Superior temporal gyrus (tissue), 1 donor: ENCODE data around the gene PTPRN2.
A peak's percentile ranks its signal among the peaks of the same experiment; 100 is the strongest.
"Not testable (repeated sequence)": the region's sequence is repeated elsewhere in the genome, so short reads cannot be mapped to it uniquely, and the experiment has no call there.

Experiments
- DNase-seq: peaks from one replicate; pipeline ENCODE4 v3.0.0-alpha.2; 2016; ENCODE audit errors: extremely low spot score

Gene PTPRN2

DNA sequence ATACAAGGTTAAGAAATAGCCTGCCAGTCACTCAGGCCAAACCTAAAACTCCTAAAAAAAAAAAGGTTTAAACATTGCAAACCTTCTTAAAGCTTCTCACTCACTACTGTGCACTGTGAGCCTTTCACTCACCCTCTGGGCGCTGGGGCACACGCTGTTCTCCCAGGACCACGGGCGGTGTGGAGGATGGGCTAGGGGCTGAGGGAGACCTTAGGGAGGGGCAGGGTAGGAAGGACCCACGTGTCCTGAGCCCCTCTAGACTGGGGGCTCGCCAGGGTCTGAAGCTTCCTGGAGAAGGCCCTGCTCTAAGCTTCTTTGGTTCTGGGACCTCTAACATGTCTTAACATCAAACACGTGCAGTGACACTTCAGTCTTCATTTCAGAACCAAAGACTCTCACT lies 681.0 kb downstream of the PTPRN2 start:
- DNase-seq: no peak

DNA sequence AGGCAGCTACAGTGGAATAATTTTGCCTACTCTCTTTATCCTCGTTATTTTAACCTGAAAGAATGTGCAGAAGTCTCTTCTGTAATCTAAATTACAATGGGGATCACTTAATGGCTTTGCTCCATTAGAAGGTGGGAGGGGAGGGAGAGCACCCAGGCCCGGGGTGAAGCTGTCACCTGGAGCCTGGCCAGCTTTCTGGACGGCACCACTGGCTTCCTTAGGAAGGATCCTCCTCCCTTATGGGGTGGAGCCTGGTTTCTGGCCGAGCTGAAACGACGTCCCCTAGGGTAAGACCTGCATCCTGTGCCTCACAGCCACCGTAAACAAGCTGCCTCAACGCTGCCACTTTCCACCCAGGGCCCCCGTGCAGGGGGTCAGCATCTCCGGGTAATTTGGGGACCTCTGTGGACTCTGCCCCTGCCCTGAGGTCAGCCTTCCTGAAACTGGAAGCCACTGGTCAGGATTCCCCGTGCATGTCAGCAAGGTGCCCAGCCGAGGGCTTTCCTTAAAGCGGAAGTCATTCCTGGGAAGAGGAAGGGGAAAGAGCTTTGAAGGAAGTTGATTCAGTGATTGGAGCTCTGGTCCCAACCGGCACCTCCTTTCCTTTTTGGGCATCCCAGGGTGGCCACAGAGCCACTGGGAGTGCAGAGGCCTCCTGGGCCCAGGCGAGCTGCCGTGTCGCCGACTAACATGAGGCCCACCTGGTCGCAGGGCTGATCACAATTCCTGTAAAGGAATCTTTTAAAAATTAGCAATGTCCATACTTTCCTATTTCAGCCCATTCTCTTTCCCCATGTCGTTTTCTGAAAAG lies 681.8 kb downstream of the PTPRN2 start:
- no peak for DNase-seq

DNA sequence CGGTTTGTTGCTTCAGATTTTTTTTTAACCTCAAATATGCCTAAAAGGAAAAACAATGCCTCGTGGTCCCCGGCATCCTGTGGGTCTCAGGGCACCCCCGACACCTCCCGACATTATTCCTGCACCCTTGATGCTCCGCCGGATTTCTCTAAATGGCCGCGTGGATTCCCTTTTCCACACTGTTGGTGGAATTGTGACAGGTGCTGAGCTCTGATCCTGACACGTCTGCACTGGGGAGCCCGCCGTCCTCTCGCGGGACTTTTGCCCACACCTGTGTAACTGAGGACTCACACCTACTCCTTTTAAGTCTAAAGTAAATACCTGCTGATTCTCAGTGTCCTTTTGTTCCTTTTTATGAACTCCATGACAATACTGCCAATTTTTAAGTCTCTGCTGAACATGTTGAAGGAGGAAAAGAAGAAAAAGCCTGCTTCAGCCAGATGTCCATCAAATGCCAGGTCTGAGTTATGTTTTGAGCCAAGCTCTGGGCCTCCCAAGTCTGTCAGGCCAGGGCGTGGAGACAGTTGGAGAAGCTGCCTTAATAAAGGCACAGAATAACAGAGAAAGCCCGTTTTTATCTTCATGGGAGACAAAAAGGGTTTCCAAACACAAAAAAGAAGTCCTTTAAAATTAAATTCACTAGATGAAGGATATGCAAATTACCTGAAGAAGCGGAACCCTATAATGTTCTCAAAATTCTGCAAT lies 682.6 kb downstream of the PTPRN2 start:
- DNase-seq: no peak

DNA sequence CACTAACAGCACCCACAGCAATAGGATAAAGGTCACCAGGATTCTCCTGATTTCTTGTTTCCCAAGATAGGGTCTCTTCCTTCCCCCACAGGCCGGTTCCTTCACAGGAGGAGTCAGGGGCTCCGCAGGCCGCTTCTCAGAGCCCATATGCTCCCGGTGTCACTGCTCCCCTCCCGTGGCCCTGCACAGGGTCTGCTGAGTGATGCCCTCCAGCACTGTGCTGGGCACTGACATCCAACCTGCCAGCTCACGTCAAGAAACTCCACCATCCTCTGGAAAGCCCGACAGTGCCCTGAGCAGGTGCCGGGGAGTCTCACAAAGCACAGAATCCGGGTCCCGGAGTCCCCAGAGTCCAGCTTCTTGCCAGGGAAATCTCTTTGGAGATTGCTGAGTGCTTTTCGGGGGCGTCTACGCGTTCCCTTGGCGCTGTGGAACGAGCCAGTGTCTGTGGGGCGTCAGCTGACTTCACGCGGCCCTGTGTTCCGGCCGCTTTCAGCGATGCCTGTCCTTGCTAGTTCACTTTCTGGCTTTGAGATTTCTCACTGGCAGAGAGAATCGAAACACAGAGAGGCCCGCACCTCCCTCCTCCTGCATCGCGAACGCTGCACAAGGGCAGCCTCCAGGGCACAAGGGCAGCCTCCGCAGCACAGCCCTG lies 683.3 kb downstream of the PTPRN2 start:
- DNase-seq: no peak

DNA sequence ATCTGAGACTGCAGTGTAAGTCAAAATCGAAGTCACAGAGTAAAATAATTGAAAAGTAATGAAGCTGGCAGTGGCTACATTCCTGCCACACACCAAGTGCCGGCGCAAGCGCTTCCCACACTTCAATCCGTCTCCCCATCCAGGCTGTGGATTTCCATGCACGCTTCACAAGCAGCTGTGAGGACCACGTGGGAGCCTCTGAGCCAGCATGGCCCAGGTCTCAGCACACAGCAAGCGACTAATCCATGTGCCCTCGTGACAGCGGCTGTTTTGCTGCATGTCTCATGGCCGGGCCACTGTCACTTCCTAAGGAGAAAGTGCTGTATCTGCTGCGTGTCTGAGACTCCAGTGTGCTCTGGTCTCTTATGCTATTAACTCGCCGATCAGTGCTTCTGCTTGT lies 683.9 kb downstream of the PTPRN2 start:
- DNase-seq: peak; percentile 69

DNA sequence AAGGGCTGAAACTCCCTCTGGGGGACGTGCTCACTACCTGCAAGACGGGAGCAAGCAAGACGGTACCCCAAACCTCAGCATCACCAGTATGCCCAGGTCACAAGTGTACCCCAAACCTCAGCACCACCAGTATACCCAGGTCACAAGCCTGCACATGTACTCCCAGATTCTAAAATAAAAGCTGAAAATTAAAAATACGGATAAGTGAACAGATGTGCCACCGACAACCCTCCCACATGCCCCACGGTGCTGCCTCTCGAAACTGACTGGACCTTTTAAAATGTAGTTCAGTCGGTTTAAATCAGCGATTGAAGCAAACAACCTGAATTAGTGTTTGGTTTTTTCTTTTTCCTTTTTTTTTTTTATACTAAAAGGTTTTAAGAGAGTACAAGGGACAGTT lies 684.3 kb downstream of the PTPRN2 start:
- DNase-seq: no peak

DNA sequence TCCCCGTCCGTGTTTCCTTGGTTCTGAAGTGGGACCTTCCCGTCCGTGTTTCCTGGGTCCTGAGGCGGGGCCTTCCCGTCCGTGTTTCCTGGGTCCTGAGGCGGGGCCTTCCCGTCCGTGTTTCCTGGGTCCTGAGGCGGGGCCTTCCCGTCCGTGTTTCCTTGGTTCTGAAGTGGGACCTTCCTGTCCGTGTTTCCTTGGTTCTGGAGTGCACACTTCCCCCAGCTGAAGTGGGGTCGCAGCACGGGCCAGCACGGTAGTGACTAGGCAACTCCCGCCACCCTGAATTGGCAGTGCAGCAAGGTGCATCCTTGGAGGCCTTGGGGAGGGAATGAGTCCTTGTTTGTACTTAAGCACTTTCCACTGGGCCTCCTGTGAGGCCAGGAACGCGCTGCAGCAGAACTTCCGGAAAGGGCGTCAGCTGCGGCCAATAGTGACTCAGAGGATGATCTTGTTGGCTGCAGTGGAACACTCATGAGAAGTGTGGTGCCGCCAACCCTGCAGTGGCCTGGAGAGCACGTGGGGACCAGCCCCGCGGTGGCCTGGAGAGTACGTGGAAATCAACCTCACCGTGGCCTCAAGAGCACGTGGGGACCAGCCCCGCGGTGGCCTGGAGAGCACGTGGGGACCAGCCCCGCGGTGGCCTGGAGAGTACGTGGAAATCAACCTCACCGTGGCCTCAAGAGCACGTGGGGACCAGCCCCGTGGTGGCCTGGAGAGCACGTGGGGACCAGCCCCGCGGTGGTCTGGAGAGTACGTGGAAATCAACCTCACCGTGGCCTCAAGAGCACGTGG lies 685.6 kb downstream of the PTPRN2 start:
- DNase-seq: not testable (repeated sequence)

DNA sequence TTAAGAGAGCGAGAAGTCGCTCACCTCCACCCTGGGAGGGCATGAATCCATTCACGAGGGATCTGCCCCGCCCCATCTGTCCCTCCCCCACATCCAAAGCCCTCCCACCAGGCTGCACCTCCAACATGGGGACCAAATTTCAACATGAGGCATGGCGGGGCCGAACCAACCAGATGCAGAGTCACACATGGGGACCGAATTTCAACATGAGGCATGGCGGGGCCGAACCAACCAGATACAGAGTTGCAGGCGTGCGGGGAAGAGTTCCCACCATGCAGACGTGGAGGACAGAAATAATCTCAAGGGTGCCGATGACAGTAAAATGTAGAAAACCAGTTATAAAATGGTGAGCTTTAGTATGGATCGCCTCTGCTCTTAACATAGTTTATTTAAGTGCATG lies 686.5 kb downstream of the PTPRN2 start:
- no peak for DNase-seq

DNA sequence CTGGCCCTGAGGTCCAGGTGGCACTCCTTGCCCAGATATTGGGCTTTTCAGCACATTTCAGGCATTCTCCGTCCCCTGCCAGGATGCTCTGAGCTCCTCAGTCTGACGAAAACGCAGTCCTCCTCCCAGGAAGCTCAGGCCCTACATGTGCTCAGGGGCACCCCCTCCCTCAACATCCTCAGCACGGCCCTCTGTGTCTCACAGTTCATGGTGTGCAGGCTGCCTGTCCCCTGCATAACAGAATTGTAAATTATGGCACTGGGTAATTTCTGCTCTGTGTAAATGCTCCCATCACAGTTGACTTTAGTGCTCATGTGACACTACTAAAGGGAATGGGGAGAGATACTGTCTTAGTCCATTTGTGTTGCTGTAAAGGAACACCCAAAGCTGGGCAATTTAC lies 687.1 kb downstream of the PTPRN2 start:
- DNase-seq: no peak

DNA sequence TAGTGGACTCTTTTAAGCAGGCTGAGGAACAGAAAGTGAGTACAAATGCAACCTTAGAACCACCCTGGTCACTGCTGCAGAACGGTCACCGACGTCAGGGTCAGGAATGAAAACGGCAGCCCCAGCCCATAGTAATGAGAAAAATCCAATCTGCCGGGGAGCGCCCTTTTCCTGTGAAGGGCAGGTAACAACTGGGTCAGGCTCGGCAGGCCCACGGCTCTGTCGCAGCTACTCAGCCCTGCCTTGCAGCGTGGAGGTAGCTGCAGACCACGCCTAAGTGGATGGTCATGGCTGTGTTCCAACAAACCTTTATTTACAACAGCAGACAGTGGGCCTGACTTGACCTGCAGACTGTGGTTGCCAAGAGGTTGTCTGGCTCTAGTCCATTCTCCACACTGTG lies 687.6 kb downstream of the PTPRN2 start:
- DNase-seq: no peak

DNA sequence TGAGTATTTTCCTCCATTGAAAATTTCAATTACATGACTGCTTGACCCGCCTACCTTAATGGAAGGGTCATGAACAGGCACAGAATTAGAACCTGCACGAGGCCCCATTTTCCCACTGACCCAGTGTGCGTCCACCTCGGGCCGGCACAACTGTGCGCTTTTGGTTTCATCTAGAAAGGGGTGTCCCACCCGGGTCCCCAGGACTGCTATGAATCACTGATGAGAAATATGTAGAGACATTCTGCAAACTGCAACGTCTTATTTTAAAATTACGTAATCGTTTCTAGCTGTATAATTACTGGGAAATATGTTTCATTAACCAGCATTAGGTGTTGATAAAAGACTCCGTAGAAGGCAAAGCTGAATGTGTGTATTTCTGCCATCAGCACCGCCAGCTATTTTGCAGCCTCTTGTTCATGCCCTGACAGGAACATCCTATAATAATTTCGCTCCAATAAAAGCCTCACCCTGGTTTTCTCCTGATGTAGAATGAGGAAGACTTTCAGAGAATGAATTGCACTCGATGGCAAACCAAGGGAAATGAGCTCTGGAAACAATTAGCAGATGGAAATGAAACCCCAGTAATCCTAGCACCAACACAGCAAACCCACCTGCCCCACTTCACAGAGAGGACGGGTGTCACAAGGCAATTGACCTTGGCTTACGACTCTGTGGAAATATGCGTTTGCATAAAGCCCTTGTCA lies 688.7 kb downstream of the PTPRN2 start:
- DNase-seq: no peak

DNA sequence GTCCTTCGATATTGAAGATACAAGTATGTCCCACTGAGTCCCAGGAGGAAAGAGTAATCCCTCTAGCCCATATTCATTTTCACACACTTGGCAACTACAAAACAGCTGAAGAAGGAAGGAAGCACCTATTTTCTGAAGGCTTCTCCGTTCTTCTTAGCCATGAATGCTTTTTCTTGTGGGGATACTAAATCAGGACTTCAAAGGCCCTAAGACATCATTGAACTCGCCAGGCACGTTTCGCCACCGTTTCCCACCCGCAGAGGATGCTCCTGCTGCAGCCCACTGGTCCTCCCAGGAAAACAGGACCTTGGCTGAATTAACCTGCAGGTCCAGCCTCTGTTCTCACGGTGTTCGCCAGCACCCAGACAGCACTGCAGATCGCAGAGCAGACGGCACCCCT lies 689.4 kb downstream of the PTPRN2 start:
- DNase-seq: no peak

DNA sequence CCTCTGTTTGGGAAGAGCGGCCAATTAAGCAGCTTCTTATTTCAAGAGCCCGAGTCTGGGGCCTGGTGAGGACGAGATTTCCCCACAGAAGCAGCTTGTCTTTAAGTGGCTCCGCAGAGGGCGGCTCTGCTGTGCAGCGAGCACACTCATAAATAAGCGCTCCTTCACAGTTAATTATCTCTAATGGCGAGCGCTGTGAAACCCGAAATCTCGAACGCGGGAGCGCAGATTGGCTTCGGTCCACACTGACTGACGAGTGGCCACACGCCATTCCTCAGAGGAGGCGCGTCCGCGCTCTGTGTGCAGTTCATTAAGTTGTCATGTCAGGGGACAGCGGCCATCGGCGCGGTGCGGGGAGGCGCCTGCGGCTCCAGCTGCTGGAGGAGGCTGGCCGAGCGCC lies 689.9 kb downstream of the PTPRN2 start:
- no peak for DNase-seq

DNA sequence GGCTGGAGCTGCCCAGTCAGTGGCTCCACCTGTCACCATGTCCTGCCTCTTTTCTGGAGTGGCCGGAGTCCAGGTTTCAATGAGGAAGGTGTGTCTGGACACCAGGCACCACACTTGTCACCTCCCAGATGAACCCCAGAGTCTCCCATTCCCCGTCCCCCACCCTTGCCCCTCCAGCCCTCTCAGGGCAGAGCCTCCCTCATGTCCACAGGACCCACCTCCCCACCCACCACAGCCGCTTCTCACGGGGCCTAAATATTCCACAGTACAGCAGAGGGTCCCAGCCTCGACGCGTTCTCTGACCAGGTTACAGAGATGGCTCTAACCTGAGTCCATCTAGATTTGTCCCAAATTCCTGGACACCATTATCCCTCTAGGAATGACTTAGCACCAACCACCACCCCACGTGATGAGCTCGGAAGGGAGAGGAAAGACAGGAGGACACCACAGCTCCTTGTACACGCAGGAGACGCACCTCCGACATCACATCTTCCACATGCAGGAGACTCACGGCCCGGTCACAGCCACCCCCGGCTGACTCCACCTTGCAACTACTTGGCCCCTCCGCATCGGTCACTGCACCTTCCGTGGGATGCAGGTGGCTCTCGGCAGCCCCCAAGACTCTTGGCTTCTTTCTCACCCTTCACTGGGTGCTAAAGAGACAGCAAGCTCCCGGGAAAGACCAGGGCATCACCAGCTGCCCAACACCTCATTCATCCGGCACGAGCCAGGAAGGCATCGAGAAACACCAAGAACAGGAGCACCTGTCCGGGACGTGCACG lies 690.7 kb downstream of the PTPRN2 start:
- DNase-seq: no peak

DNA sequence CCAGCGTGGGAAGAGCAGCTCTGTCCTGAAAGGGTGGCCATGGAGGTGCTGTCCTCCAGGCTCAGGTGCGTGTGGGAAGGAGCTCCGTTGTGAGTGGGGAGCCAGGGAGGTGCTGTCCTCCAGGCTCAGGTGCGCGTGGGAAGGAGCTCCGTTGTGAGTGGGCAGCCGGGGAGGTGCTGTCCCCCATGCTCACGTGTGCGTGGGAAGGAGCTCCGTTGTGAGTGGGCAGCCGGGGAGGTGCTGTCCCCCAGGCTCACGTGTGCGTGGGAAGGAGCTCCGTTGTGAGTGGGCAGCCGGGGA lies 691.3 kb downstream of the PTPRN2 start:
- DNase-seq: not testable (repeated sequence)

DNA sequence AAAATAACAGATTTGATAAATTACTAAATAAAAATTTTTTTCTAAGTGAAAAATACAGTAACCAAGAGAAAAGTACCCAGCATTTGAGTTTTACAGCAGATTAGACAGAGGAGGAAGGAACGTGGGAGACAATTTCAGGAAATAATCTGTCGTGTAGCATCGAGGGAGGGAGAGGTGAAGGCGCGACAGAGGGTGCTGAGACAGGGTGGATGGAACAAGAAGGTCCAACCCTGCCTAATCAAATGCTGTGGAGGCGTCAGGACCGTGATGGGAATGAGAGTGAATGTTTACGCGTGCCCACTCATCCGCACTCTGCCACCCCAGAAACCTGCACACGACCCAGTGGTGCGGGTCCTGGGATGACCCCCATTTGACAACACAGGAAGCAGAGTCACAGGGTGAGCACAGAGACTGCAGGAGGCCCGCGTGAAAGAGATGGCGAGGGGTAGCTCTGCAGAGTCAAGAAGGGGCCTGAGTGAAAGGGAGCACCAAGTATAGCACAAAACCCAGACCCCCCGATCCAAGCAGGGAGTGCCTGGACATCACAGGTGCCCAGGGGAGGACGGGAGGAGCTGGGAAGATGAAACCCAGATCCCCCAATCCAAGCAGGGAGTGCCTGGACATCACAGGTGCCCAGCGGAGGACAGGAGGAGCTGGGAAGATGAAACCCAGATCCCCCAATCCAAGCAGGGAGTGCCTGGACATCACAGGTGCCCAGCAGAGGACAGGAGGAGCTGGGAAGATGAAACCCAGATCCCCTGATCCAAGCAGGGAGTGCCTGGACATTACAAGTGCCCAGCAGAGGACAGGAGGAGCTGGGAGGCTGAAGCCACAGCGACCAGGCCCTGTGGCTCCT lies 691.9 kb downstream of the PTPRN2 start:
- no peak for DNase-seq

DNA sequence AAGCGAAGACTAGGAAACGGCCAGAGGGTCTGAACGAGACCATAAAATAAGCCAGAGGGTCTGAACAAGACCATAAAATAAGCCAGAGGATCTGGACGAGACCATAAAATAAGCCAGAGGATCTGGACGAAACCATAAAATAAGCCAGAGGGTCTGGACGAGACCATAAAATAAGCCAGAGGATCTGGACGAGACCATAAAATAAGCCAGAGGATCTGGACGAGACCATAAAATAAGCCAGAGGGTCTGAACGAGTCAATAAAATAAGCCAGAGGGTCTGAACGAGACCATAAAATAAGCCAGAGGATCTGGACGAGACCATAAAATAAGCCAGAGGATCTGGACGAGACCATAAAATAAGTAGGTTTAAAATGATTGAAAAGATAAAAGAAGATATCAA lies 692.5 kb downstream of the PTPRN2 start:
- DNase-seq: not testable (repeated sequence)

DNA sequence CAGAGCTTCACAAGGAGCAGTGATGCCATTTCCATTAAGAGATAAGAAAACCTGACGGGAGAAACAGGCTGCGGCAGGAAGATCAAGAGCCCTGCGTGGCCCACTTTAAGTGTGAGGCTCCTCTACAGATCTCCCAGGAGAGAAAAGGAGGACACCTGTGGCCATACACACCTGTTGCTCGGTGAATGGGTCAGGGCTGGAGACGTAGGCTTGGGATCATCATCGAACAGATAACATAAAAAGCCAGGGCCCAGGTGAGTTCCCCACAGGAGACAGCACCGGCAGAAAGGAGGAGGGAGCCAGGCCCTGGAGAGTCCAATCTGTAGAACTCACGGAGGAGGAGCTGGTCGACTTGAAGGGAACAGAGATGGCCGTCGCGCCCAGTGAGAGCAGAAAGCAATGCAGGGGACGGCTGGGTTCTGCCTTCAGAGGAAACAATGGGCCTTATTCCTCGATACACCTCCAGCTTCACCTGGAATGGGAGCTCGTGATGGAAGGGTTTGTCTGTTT lies 694.0 kb downstream of the PTPRN2 start:
- no peak for DNase-seq

DNA sequence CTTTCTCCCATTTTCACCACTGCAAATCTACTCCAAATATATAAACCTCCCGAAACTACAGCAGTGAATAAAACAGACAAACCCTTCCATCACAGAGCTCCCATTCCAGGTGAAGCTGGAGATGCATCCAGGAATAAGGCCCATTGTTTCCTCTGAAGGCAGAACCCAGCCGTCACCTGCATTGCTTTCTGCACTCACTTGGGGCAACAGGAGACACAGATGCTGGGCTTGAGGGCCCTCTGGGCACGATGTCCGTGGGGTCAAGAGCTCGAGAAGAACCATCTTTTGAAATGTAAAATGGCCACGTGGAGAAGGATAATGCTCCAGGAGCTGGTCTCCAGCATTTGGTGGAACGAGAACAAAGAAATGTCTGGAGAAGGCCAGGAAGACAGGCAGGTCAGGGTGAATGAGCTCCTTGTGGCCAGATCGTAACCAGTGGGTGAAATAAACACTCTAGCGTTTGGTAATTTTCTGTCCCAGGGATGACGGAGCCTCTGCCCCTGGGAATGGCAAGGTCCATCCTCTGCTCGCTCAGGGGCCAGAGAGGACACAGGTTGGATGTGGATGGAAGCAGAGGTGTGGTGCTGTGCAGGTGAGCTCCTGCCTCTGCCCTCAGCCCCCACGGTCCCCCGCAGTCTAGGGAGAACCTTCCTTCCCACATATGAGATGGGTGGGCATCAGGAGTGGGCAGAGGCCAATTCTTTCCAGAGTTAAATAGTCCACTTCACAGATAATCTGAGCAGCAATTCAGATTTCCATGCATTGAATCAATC lies 694.7 kb downstream of the PTPRN2 start:
- no peak for DNase-seq
